Natural killer cell (primary cell): Measurements from ENCODE around the gene PLPPR3. TPM values are rescaled to one million over a fixed set of nuclear protein-coding genes. Genes with fewer than 3 reads are reported as not detected.
"Not testable (repeated sequence)": the region's sequence is repeated elsewhere in the genome, so short reads cannot be mapped to it uniquely, and the experiment has no call there.

Source experiments
- ATAC-seq, 3 donors: fragments of 150-1000 bp in 2 of 3; fragments of 200-7000 bp in 1 of 3; cut with Tn5 transposase; 1 replicate in 1 of 3; 2 replicates in 2 of 3; pipeline ENCODE4 v1.10.0; 2021; ENCODE audit warnings: mild to moderate bottlenecking in 2 of 3, moderate library complexity in 2 of 3
- DNase-seq, 2 donors: peaks; one replicate each; pipeline versions ENCODE4 v3.0.0 to v3.0.0-alpha.2; 2013 to 2021; ENCODE audit warnings: mixed read lengths in 1 of 2
- H3K27ac ChIP-seq: one replicate; pipeline ENCODE4 v1.5.1; 2013; ENCODE audit warnings: mild to moderate bottlenecking, low read length
- H3K27me3 ChIP-seq: one replicate; pipeline ENCODE4 v1.6.1; 2013; ENCODE audit warnings: low read length; ENCODE audit not compliant: control insufficient read depth, insufficient read depth
- H3K36me3 ChIP-seq: one replicate; pipeline ENCODE4 v1.6.1; 2013; ENCODE audit warnings: low read length; ENCODE audit not compliant: control insufficient read depth, insufficient read depth
- H3K4me1 ChIP-seq: one replicate; pipeline ENCODE4 v1.6.1; 2013; ENCODE audit warnings: low read length; ENCODE audit not compliant: control insufficient read depth, insufficient read depth
- H3K4me3 ChIP-seq: one replicate; pipeline ENCODE4 v1.5.1; 2013; ENCODE audit warnings: low read length
- H3K9me3 ChIP-seq: one replicate; pipeline ENCODE4 v1.6.1; 2013; ENCODE audit warnings: low read length; ENCODE audit not compliant: control insufficient read depth, insufficient read depth
- H3K27ac Mint-ChIP-seq, 2 donors: one replicate each; pipeline ENCODE4 v1.8.0; 2022; ENCODE audit warnings: mild to moderate bottlenecking in 2 of 2, mixed read lengths in 2 of 2, moderate library complexity in 1 of 2
- H3K27me3 Mint-ChIP-seq, 2 donors: one replicate each; pipeline ENCODE4 v1.8.0; 2022; ENCODE audit warnings: low read depth in 2 of 2, mixed read lengths in 2 of 2
- H3K36me3 Mint-ChIP-seq: one replicate; pipeline ENCODE4 v1.8.0; 2022; ENCODE audit warnings: mixed read lengths
- H3K4me1 Mint-ChIP-seq, 2 donors: one replicate each; pipeline ENCODE4 v1.8.0; 2022; ENCODE audit warnings: mixed read lengths in 2 of 2
- H3K4me3 Mint-ChIP-seq: one replicate; pipeline ENCODE4 v1.8.0; 2022; ENCODE audit warnings: mild to moderate bottlenecking, moderate library complexity, mixed read lengths
- H3K9me3 Mint-ChIP-seq, 2 donors: one replicate each; pipeline ENCODE4 v1.8.0; 2022; ENCODE audit warnings: mixed read lengths in 2 of 2
- WGBS: methylation state at CpG from one replicate; pipeline ENCODE4 v1.1.7; 2013; ENCODE audit warnings: missing lambda C conversion rate; ENCODE audit not compliant: insufficient coverage; 5-methylcytosine and 5-hydroxymethylcytosine counted together
- intact Hi-C: fragments of 100-400 bp; cut with micrococcal nuclease; formaldehyde crosslinking; loops from one replicate; pipeline ENCODE4 v1.14.2; 2022
- total RNA-seq, 4 donors: library from RNA; stranded (reverse); fragments of 120-200 nt in 1 of 4; gene quantifications; one replicate each; pipeline versions ENCODE4 v1.2.3 to v1.2.4, GENCODE V29; 2013 to 2022
- TF ChIP-seq, protein P1 (sequence below): fragments of 200-600 bp; IDR thresholded peaks from one replicate; pipeline ENCODE4 v1.8.0; 2022; ENCODE audit warnings: antibody characterized with exemption

The PLPPR3 gene
- total RNA-seq, 3 donors from 2014 or later (not counting 1 experiment from before 2014, with no cell fraction given): not detected

GRCh38 chr19:855142-855541 lies 33.4 kb upstream of the PLPPR3 start:
- intact Hi-C loops: no loop called here
- no peaks in the 10 kb centered on the region for H3K9me3 Mint-ChIP-seq
- Histone ChIP-seq H3K27me3 (peaks cover 7% of the 10 kb centered on the region), H3K9me3 (no peaks in the 10 kb centered on the region), H3K36me3 (no peaks in the 10 kb centered on the region), H3K4me3 (no peak overlapping the region), H3K27ac (no peak overlapping the region), H3K4me1 (peaks cover 7% of the 10 kb centered on the region)
- H3K4me1 Mint-ChIP-seq: peaks cover 0 to 4% of the 10 kb centered on the region in 2 donors
- ATAC-seq (no peak), DNase-seq (no peak)
- no peaks in the 10 kb centered on the region for H3K36me3 Mint-ChIP-seq
- no peak overlapping the region for H3K4me3 Mint-ChIP-seq
- TF ChIP-seq, protein P1, sequence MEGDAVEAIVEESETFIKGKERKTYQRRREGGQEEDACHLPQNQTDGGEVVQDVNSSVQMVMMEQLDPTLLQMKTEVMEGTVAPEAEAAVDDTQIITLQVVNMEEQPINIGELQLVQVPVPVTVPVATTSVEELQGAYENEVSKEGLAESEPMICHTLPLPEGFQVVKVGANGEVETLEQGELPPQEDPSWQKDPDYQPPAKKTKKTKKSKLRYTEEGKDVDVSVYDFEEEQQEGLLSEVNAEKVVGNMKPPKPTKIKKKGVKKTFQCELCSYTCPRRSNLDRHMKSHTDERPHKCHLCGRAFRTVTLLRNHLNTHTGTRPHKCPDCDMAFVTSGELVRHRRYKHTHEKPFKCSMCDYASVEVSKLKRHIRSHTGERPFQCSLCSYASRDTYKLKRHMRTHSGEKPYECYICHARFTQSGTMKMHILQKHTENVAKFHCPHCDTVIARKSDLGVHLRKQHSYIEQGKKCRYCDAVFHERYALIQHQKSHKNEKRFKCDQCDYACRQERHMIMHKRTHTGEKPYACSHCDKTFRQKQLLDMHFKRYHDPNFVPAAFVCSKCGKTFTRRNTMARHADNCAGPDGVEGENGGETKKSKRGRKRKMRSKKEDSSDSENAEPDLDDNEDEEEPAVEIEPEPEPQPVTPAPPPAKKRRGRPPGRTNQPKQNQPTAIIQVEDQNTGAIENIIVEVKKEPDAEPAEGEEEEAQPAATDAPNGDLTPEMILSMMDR: no peak
- 87% methylated on average over 12 of the region's 12 CpGs for WGBS
- H3K27me3 Mint-ChIP-seq: peaks cover 7 to 11% of the 10 kb centered on the region in 2 donors
- no peak overlapping the region for H3K27ac Mint-ChIP-seq

DNA sequence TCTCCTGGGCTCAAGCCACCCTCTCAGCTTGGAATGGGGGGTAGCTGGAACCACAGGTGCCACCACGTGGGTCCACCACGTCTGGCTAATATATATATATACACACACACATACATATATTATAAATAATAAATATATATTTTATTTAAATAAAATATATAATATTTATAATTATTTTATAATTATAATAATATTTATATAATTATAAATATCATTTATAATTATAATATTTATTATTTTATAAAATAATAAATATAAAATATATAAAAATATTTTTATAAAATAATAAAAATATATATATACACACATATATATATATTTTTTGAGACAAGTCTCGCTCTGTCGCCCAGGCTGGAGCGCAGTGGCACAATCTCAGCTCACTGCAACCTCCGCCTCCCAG lies 32.8 kb upstream of the PLPPR3 start:
- TF ChIP-seq, protein P1: no peak

GRCh38 chr19:853614-854220 lies 32.0 kb upstream of the PLPPR3 start:
- H3K27ac ChIP-seq, H3K4me3 ChIP-seq, H3K27me3 ChIP-seq, DNase-seq, H3K27ac Mint-ChIP-seq, H3K4me1 ChIP-seq, H3K4me3 Mint-ChIP-seq, H3K9me3 Mint-ChIP-seq, ATAC-seq, H3K4me1 Mint-ChIP-seq, intact Hi-C loops, H3K36me3 Mint-ChIP-seq, H3K36me3 ChIP-seq, H3K9me3 ChIP-seq: not testable (repeated sequence)
- H3K27me3 Mint-ChIP-seq: peaks cover 4 to 16% of the 10 kb centered on the region in 2 donors
- 85% methylated on average over 9 of the region's 17 CpGs for WGBS

More for the DNA sequence above, 32.8 kb upstream of the PLPPR3 start:
- Mint-ChIP-seq H3K9me3 (no peaks in the 10 kb centered on the region), H3K4me1 (peaks cover 0 to 4% of the 10 kb centered on the region in 2 donors), H3K27me3 (peaks cover 7 to 11% of the 10 kb centered on the region in 2 donors), H3K36me3 (no peaks in the 10 kb centered on the region), H3K27ac (no peak overlapping the region), H3K4me3 (no peak overlapping the region)
- Histone ChIP-seq H3K9me3 (no peaks in the 10 kb centered on the region), H3K27me3 (peaks cover 6% of the 10 kb centered on the region), H3K4me1 (peaks cover 3% of the 10 kb centered on the region), H3K36me3 (no peaks in the 10 kb centered on the region), H3K4me3 (no peak overlapping the region), H3K27ac (no peak overlapping the region)
- no peak for DNase-seq
- 100% methylated on average over 4 of the region's 6 CpGs for WGBS
- ATAC-seq: no peak
- intact Hi-C loops: no loop called here

DNA sequence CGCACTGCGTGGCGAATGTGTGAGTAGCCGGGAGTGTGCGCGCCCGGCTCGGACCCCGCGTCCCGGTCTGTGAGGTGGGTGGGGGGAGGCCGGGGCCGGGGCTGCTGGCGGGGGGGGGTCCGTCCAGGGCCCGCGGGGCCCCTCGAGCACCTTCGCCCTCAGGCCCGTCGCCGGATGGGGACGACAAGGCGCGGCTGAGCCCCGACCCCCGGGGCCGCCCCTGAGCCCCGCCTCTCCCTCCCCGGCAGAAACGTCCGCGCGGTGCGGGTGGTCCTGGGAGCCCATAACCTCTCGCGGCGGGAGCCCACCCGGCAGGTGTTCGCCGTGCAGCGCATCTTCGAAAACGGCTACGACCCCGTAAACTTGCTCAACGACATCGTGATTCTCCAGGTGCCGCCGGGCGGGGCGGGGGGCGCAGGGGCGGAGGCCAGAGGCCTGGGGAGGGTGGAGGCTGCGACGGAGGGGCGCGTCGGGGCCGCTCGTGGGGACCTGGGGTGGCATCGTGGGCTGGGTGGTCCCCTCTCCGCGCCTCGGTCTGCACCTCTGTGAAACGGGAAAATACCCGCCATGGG lies 31.3 kb upstream of the PLPPR3 start:
- 43% methylated on average over 61 of the region's 67 CpGs for WGBS
- H3K27me3 ChIP-seq: peaks cover 4% of the 10 kb centered on the region
- Mint-ChIP-seq H3K4me1 (peaks cover 0 to 4% of the 10 kb centered on the region in 2 donors), H3K36me3 (no peaks in the 10 kb centered on the region), H3K27me3 (peaks cover 0 to 11% of the 10 kb centered on the region in 2 donors), H3K9me3 (no peaks in the 10 kb centered on the region), H3K4me3 (no peak overlapping the region), H3K27ac (no peak overlapping the region)
- intact Hi-C loops: no loop called here
- no peaks in the 10 kb centered on the region for H3K36me3 ChIP-seq
- no peaks in the 10 kb centered on the region for H3K9me3 ChIP-seq
- no peak overlapping the region for H3K4me3 ChIP-seq
- no peaks in the 10 kb centered on the region for H3K4me1 ChIP-seq
- DNase-seq: no peak
- H3K27ac ChIP-seq: no peak overlapping the region
- TF ChIP-seq, protein P1: no peak
- no peak for ATAC-seq
